Measurements from ENCODE around the gene SYT15.
"Not testable (repeated sequence)": the region's sequence is repeated elsewhere in the genome, so short reads cannot be mapped to it uniquely, and the experiment has no call there.

SYT15 gene

DNA sequence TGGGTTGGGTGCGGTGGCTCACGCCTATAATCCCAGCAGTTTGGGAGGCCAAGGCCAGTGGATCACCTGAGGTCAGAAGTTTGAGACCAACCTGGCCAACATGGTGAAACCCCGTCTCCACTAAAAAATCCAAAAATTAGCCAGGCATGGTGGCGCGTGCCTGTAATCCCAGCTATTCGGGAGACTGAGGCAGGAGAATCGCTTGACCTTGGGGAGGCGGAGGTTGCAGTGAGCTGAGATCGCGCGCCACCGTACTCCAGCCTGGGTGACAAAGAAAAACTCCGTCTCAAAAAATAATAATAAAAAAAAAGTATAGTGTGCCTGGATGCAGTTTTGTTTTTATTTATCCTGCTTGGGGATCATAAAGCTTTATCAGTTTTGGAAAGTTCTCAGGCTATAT, 14.4 kb downstream of the SYT15 start:
- H3K27ac ChIP-seq (ENCODE audit: low read depth, low read length); H3K4me1 ChIP-seq (ENCODE audit: control insufficient read depth in 1 of 2, insufficient read depth in 2 of 2, low read length in 2 of 2); H3K9ac ChIP-seq (ENCODE audit: low read depth in 1 of 2, low read length in 2 of 2); H3K27me3 ChIP-seq (ENCODE audit: control insufficient read depth in 1 of 2, insufficient read depth in 2 of 2, low read length in 2 of 2); H3K4me3 ChIP-seq (ENCODE audit: low read depth in 1 of 2, low read length in 2 of 2); H3K36me3 ChIP-seq (ENCODE audit: control insufficient read depth in 1 of 2, insufficient read depth in 2 of 2, low read length in 2 of 2); H3K9me3 ChIP-seq (ENCODE audit: control insufficient read depth in 1 of 2, low read length in 2 of 2): not testable (repeated sequence)

DNA sequence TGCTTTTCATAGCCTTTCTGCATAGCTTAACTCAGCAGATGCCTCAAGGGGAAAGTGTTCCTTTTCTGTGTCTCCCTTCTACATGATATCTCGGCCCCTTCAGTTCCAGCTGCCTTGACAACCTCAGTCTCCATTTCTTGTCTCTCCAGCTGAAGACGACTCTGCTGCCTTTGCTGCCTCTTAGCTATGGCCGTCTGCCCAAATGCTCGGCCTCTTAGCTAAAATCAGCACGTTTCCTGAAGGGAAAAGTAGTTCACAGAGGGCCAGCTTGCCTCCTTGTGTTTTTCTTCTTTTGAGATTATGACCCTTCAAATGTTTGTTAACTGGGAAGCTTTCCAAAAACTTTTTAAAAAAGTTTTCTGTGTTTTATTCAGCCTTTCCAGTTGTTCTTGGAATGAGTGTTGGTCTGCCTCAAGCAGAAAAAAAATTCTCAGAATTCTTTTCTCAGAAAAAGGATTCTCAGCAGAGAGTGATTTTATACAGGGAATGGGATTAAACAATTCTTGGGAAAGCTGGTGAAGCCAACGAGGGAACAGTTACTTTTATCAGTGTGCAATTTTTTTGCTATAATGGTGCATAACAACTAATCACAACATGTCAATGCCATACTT, 15.6 kb downstream of the SYT15 start:
- H3K9me3 ChIP-seq (ENCODE audit: control insufficient read depth in 1 of 2, low read length in 2 of 2); H3K9ac ChIP-seq (ENCODE audit: low read depth in 1 of 2, low read length in 2 of 2); H3K4me1 ChIP-seq (ENCODE audit: control insufficient read depth in 1 of 2, insufficient read depth in 2 of 2, low read length in 2 of 2); H3K36me3 ChIP-seq (ENCODE audit: control insufficient read depth in 1 of 2, insufficient read depth in 2 of 2, low read length in 2 of 2); H3K27ac ChIP-seq (ENCODE audit: low read depth, low read length); H3K27me3 ChIP-seq (ENCODE audit: control insufficient read depth in 1 of 2, insufficient read depth in 2 of 2, low read length in 2 of 2); H3K4me3 ChIP-seq (ENCODE audit: low read depth in 1 of 2, low read length in 2 of 2): not testable (repeated sequence)

DNA sequence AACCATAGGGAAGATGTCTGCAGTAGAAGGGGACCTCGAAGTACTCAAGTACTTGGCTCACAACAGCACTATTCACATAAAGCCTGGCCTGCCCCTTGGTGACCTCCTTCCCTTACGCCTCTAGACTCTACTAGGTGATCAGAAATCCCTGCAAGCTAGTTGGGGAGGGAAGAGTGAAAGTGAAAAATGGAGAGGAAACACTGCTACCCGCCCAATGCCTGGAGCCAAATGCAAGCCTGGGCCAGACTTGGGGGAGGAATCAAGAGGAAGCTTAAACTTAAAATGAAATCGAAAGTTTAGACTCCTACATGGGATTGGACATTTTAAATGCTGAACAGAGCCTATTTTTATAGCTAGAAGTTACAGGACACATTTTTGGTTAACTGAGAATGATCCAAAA, 17.6 kb downstream of the SYT15 start:
- H3K4me3 ChIP-seq (ENCODE audit: low read depth in 1 of 2, low read length in 2 of 2); H3K4me1 ChIP-seq (ENCODE audit: control insufficient read depth in 1 of 2, insufficient read depth in 2 of 2, low read length in 2 of 2); H3K9ac ChIP-seq (ENCODE audit: low read depth in 1 of 2, low read length in 2 of 2); H3K9me3 ChIP-seq (ENCODE audit: control insufficient read depth in 1 of 2, low read length in 2 of 2); H3K36me3 ChIP-seq (ENCODE audit: control insufficient read depth in 1 of 2, insufficient read depth in 2 of 2, low read length in 2 of 2); H3K27me3 ChIP-seq (ENCODE audit: control insufficient read depth in 1 of 2, insufficient read depth in 2 of 2, low read length in 2 of 2); H3K27ac ChIP-seq (ENCODE audit: low read depth, low read length): not testable (repeated sequence)

DNA sequence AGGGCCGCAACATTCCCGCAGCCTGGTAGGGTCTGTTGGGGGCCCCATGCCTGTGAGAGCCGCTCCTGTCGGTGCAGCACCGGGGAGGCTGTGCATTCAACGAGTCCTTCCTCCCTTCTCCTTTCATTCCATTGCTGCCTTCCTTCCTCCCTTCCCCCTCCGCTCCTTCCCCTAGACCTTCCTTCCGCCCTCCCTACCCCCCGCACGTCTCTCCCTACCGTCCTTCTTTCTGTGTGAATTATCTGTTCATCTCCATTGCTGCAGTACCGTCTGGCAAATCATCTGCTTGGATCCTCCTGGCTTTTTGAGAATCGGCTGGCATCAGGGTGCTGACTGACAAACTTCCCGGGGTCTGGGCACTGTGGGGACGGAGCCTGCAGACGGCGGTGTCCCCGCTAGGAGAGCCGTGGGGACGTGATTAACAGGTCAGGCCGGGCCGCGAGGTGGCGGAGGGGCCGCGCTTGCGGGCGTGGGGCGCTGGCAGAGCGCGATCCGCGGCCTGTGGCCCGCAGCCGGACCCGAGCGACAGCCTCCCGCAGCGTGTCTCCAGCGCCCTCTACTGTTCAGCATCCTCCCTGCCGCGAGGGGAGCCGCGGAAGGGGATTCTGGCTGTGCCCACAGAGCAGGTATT, 18.8 kb downstream of the SYT15 start:
- peak overlapping the region in 1 of 2 donors; percentile 54 for H3K4me3 ChIP-seq (ENCODE audit: low read depth in 1 of 2, low read length in 2 of 2)
- not testable (repeated sequence) for H3K9ac ChIP-seq (ENCODE audit: low read depth in 1 of 2, low read length in 2 of 2); H3K4me1 ChIP-seq (ENCODE audit: control insufficient read depth in 1 of 2, insufficient read depth in 2 of 2, low read length in 2 of 2); H3K9me3 ChIP-seq (ENCODE audit: control insufficient read depth in 1 of 2, low read length in 2 of 2); H3K36me3 ChIP-seq (ENCODE audit: control insufficient read depth in 1 of 2, insufficient read depth in 2 of 2, low read length in 2 of 2); H3K27me3 ChIP-seq (ENCODE audit: control insufficient read depth in 1 of 2, insufficient read depth in 2 of 2, low read length in 2 of 2); H3K27ac ChIP-seq (ENCODE audit: low read depth, low read length)

DNA sequence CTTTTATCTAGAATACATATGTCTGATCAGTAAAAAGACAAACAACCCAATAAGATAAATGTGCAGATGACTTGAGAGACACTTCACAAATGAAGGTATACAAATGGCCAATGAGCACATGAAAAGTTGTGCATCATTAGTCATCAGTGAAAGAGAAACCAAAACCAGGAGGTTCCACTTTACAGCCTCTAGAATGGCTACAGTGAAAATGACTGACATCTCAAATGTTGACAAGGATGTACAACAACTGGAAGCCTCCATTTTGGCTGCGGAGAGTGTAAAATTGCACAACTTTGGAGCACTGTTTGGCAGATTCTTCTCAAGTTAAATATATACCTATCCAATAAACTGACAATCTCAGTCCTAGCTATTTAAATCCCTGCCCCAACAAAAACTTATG, 21.6 kb downstream of the SYT15 start:
- not testable (repeated sequence) for H3K27me3 ChIP-seq (ENCODE audit: control insufficient read depth in 1 of 2, insufficient read depth in 2 of 2, low read length in 2 of 2); H3K27ac ChIP-seq (ENCODE audit: low read depth, low read length); H3K36me3 ChIP-seq (ENCODE audit: control insufficient read depth in 1 of 2, insufficient read depth in 2 of 2, low read length in 2 of 2); H3K4me3 ChIP-seq (ENCODE audit: low read depth in 1 of 2, low read length in 2 of 2); H3K4me1 ChIP-seq (ENCODE audit: control insufficient read depth in 1 of 2, insufficient read depth in 2 of 2, low read length in 2 of 2); H3K9ac ChIP-seq (ENCODE audit: low read depth in 1 of 2, low read length in 2 of 2); H3K9me3 ChIP-seq (ENCODE audit: control insufficient read depth in 1 of 2, low read length in 2 of 2)

DNA sequence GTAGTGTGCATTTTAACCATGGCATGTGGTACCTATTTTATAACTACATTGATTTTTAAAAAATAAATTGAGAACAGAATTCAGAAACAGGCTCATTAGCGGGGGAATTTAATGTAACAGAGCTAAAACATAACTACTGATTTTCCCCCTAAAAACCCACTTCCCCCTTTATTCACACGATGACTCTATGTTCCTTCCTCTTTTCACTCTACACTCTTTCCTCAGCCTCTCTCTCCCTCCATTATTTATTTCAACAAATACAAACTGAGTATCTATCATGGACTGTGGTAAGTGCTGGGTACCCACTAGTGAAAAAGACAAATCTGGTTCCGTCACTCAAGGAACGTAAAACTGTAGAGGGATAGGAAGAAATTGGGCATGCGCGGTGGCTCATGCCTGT, 36.6 kb downstream of the SYT15 start:
- not testable (repeated sequence) for H3K4me3 ChIP-seq (ENCODE audit: low read depth in 1 of 2, low read length in 2 of 2); H3K27ac ChIP-seq (ENCODE audit: low read depth, low read length); H3K27me3 ChIP-seq (ENCODE audit: control insufficient read depth in 1 of 2, insufficient read depth in 2 of 2, low read length in 2 of 2); H3K9me3 ChIP-seq (ENCODE audit: control insufficient read depth in 1 of 2, low read length in 2 of 2); H3K4me1 ChIP-seq (ENCODE audit: control insufficient read depth in 1 of 2, insufficient read depth in 2 of 2, low read length in 2 of 2); H3K36me3 ChIP-seq (ENCODE audit: control insufficient read depth in 1 of 2, insufficient read depth in 2 of 2, low read length in 2 of 2); H3K9ac ChIP-seq (ENCODE audit: low read depth in 1 of 2, low read length in 2 of 2)

DNA sequence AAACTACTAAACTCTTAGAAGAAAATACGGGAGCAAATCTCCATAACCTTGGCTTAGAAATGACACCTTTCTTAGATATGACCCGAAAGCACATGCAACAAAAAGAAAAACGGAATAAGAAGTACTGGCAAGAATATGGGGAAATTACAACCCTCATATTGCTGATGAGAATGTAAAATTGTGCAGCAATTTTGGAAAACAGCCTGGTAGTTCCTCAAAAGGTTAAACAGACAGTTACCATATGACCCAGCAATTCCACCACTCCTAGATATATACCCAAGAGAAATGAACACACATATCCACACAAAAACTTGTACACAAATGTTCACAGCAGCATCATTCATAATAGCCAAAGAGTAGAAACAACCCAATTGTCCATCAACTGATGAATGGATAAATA, 37.3 kb downstream of the SYT15 start:
- not testable (repeated sequence) for H3K9me3 ChIP-seq (ENCODE audit: control insufficient read depth in 1 of 2, low read length in 2 of 2); H3K36me3 ChIP-seq (ENCODE audit: control insufficient read depth in 1 of 2, insufficient read depth in 2 of 2, low read length in 2 of 2)

DNA sequence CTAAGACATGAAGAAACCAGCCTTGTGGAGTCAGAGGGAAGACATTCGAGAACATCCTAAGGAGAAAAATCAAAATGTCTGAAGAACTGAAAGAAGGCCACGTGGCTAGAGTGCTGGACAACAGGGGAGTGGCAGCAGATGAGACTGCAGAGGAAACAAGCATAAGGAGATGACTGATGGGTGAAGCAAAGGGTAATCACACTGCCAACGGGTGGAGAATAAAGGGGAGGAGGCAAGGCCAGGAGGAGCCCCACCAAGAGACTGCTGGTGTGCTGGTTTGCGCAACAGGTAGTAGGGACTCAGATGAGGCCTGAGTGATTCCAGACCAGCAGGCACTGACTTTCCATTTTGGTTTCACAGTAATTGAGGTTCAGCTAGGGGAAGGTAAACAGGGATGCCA, 38.2 kb downstream of the SYT15 start:
- H3K9me3 ChIP-seq (ENCODE audit: control insufficient read depth in 1 of 2, low read length in 2 of 2); H3K9ac ChIP-seq (ENCODE audit: low read depth in 1 of 2, low read length in 2 of 2); H3K4me1 ChIP-seq (ENCODE audit: control insufficient read depth in 1 of 2, insufficient read depth in 2 of 2, low read length in 2 of 2); H3K4me3 ChIP-seq (ENCODE audit: low read depth in 1 of 2, low read length in 2 of 2); H3K27ac ChIP-seq (ENCODE audit: low read depth, low read length); H3K27me3 ChIP-seq (ENCODE audit: control insufficient read depth in 1 of 2, insufficient read depth in 2 of 2, low read length in 2 of 2); H3K36me3 ChIP-seq (ENCODE audit: control insufficient read depth in 1 of 2, insufficient read depth in 2 of 2, low read length in 2 of 2): not testable (repeated sequence)

More for the DNA sequence above, 37.3 kb downstream of the SYT15 start:
- not testable (repeated sequence) for H3K27me3 ChIP-seq (ENCODE audit: control insufficient read depth in 1 of 2, insufficient read depth in 2 of 2, low read length in 2 of 2); H3K4me1 ChIP-seq (ENCODE audit: control insufficient read depth in 1 of 2, insufficient read depth in 2 of 2, low read length in 2 of 2); H3K4me3 ChIP-seq (ENCODE audit: low read depth in 1 of 2, low read length in 2 of 2); H3K9ac ChIP-seq (ENCODE audit: low read depth in 1 of 2, low read length in 2 of 2); H3K27ac ChIP-seq (ENCODE audit: low read depth, low read length)

DNA sequence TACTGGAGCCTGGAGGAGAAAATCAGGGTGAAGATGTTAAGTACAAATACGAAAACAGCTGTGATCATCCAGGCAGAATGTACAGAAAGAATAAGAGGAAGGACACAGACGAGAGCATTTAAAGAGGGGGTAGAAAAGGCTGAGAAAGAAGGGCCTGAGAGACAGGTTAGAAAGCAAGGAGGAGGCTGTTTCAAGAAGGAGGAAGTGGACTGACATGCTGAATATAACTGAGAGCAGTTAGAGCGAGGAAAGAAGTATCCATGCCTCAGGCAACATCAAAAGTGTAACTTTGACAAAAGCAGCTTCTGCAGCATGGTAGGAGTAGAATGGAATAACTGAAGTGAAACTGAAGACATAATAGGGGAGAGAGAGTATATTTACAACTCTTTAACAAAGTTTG, 39.0 kb downstream of the SYT15 start:
- not testable (repeated sequence) for H3K36me3 ChIP-seq (ENCODE audit: control insufficient read depth in 1 of 2, insufficient read depth in 2 of 2, low read length in 2 of 2); H3K4me3 ChIP-seq (ENCODE audit: low read depth in 1 of 2, low read length in 2 of 2); H3K27ac ChIP-seq (ENCODE audit: low read depth, low read length); H3K27me3 ChIP-seq (ENCODE audit: control insufficient read depth in 1 of 2, insufficient read depth in 2 of 2, low read length in 2 of 2); H3K4me1 ChIP-seq (ENCODE audit: control insufficient read depth in 1 of 2, insufficient read depth in 2 of 2, low read length in 2 of 2); H3K9ac ChIP-seq (ENCODE audit: low read depth in 1 of 2, low read length in 2 of 2); H3K9me3 ChIP-seq (ENCODE audit: control insufficient read depth in 1 of 2, low read length in 2 of 2)

DNA sequence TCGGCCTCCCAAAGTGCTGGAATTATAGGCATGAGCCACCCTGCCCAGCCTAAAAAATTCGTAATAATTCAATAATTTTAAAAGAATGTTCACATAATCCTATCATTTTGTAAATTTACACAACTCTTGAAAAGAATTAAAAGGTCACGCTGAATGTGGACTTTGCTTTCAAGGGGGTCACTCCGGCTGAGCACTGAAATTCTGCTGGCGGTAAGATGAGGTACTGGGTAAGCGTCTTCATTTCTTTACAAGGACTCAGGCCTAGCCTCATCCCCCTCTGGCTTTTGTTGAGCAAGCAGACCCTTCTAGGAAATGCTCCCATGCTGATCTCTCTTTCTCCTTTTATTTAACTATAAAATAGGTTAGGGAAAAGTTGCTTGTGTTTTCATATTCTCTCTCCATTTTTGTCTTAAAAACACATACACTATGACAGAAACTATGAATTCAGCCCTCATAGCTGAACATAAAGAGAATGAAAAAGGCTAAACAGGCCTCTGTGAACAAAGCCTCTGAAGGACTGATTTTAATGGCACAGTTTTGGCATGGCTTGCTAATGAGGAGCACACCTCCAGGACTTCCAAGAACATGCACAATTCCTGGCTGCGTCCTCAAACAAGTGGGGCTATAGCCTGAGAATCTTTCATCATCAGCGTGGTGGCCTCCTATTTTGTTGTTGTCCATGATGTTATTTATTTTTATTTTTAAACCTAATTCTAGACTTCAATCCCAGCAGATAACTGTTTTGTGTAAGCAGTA, 45.1 kb downstream of the SYT15 start:
- not testable (repeated sequence) for H3K27ac ChIP-seq (ENCODE audit: low read depth, low read length); H3K4me1 ChIP-seq (ENCODE audit: control insufficient read depth in 1 of 2, insufficient read depth in 2 of 2, low read length in 2 of 2); H3K4me3 ChIP-seq (ENCODE audit: low read depth in 1 of 2, low read length in 2 of 2); H3K36me3 ChIP-seq (ENCODE audit: control insufficient read depth in 1 of 2, insufficient read depth in 2 of 2, low read length in 2 of 2); H3K9me3 ChIP-seq (ENCODE audit: control insufficient read depth in 1 of 2, low read length in 2 of 2); H3K27me3 ChIP-seq (ENCODE audit: control insufficient read depth in 1 of 2, insufficient read depth in 2 of 2, low read length in 2 of 2); H3K9ac ChIP-seq (ENCODE audit: low read depth in 1 of 2, low read length in 2 of 2)
